H9 (cell line): ENCODE data around the gene AGK. TPM values are rescaled to one million over a fixed set of nuclear protein-coding genes. Genes with fewer than 3 reads are reported as not detected.

Experiments used
- DNase-seq: peaks from one replicate; pipeline ENCODE4 v3.0.0-alpha.2; 2017
- H2AFZ ChIP-seq: one replicate; pipeline ENCODE4 v1.6.1; 2013; ENCODE audit warnings: mild to moderate bottlenecking, low read length, control low read depth, moderate library complexity
- H2AK5ac ChIP-seq: 2 replicates; pipeline ENCODE4 v1.6.1; 2013; ENCODE audit warnings: low read length, control low read depth, mixed read lengths; ENCODE audit not compliant: insufficient read length
- H2BK120ac ChIP-seq: one replicate; pipeline ENCODE4 v1.6.1; 2013; ENCODE audit warnings: low read depth, mild to moderate bottlenecking, low read length, control low read depth, inconsistent platforms; ENCODE audit not compliant: poor library complexity, severe bottlenecking
- H2BK12ac ChIP-seq: 2 replicates; pipeline ENCODE4 v1.6.1; 2013; ENCODE audit warnings: low read length, control low read depth, mixed read lengths, low read depth; ENCODE audit not compliant: insufficient read length
- H2BK15ac ChIP-seq: 2 replicates; pipeline ENCODE4 v1.6.1; 2013; ENCODE audit warnings: low read depth, low read length, control low read depth
- H2BK20ac ChIP-seq: one replicate; pipeline ENCODE4 v1.6.1; 2013; ENCODE audit warnings: low read depth, mild to moderate bottlenecking, low read length, control low read depth, inconsistent platforms; ENCODE audit not compliant: poor library complexity, severe bottlenecking
- H2BK5ac ChIP-seq: 2 replicates; pipeline ENCODE4 v1.6.1; 2013; ENCODE audit warnings: low read length, control low read depth, mixed read lengths; ENCODE audit not compliant: insufficient read length
- H3K14ac ChIP-seq: 2 replicates; pipeline ENCODE4 v1.6.1; 2013; ENCODE audit warnings: low read length, control low read depth; ENCODE audit not compliant: insufficient read depth
- H3K18ac ChIP-seq: 2 replicates; pipeline ENCODE4 v1.6.1; 2013; ENCODE audit warnings: low read depth, mild to moderate bottlenecking, mixed read lengths, low read length, control low read depth; ENCODE audit not compliant: insufficient read length
- H3K23ac ChIP-seq: 2 replicates; pipeline ENCODE4 v1.6.1; 2013; ENCODE audit warnings: low read length, control low read depth, mixed read lengths, low read depth; ENCODE audit not compliant: insufficient read length
- H3K23me2 ChIP-seq: 2 replicates; pipeline ENCODE4 v1.6.1; 2013; ENCODE audit warnings: low read depth, mild to moderate bottlenecking, mixed read lengths, low read length, control low read depth; ENCODE audit not compliant: insufficient read length, poor library complexity, severe bottlenecking
- H3K27ac ChIP-seq: 2 replicates; pipeline ENCODE4 v1.5.1; 2013; ENCODE audit warnings: low read length, control low read depth, mixed read lengths, low read depth; ENCODE audit not compliant: insufficient read length
- H3K27me3 ChIP-seq: 2 replicates; pipeline ENCODE4 v1.6.1; 2013; ENCODE audit warnings: low read length, control low read depth, inconsistent platforms; ENCODE audit not compliant: insufficient read depth
- H3K4ac ChIP-seq: 2 replicates; pipeline ENCODE4 v1.6.1; 2013; ENCODE audit warnings: low read depth, mild to moderate bottlenecking, control low read depth, inconsistent platforms, low read length, moderate library complexity
- H3K4me1 ChIP-seq: 2 replicates; pipeline ENCODE4 v1.6.1; 2013; ENCODE audit warnings: low read length, control low read depth, inconsistent platforms; ENCODE audit not compliant: insufficient read depth
- H3K4me2 ChIP-seq: 2 replicates; pipeline ENCODE4 v1.6.1; 2013; ENCODE audit warnings: low read length, control low read depth, mixed read lengths; ENCODE audit not compliant: insufficient read length, insufficient read depth
- H3K56ac ChIP-seq: 2 replicates; pipeline ENCODE4 v1.6.1; 2013; ENCODE audit warnings: low read depth, mild to moderate bottlenecking, mixed read lengths, low read length, control low read depth; ENCODE audit not compliant: insufficient read length
- H3K79me1 ChIP-seq: 2 replicates; pipeline ENCODE4 v1.6.1; 2013; ENCODE audit warnings: low read depth, mild to moderate bottlenecking, moderate library complexity, low read length, control low read depth, inconsistent platforms; ENCODE audit not compliant: insufficient read depth, poor library complexity, severe bottlenecking
- H3K79me2 ChIP-seq: 2 replicates; pipeline ENCODE4 v1.6.1; 2013; ENCODE audit warnings: low read length, control low read depth, inconsistent platforms; ENCODE audit not compliant: insufficient read depth
- H3K9ac ChIP-seq: 2 replicates; pipeline ENCODE4 v1.6.1; 2013; ENCODE audit warnings: low read length, control low read depth, mixed read lengths; ENCODE audit not compliant: insufficient read length; ENCODE audit errors: extremely low read depth
- H3K9me3 ChIP-seq: one replicate; pipeline ENCODE4 v1.6.1; 2013; ENCODE audit warnings: low read depth, low read length, inconsistent platforms; ENCODE audit not compliant: control insufficient read depth
- H3T11ph ChIP-seq: one replicate; pipeline ENCODE4 v1.6.1; 2013; ENCODE audit warnings: mild to moderate bottlenecking, low read length, control low read depth, inconsistent platforms
- H4K20me1 ChIP-seq: one replicate; pipeline ENCODE4 v1.6.1; 2013; ENCODE audit not compliant: control insufficient read depth, insufficient read length, insufficient read depth
- H4K5ac ChIP-seq: 2 replicates; pipeline ENCODE4 v1.6.1; 2013; ENCODE audit warnings: low read depth, mild to moderate bottlenecking, mixed read lengths, low read length, control low read depth; ENCODE audit not compliant: insufficient read length
- H4K8ac ChIP-seq: replicated peaks from 2 replicates; pipeline ENCODE4 v1.6.1; 2013; ENCODE audit warnings: low read length, control low read depth, mixed read lengths, low read depth; ENCODE audit not compliant: insufficient read length
- H4K91ac ChIP-seq: 2 replicates; pipeline ENCODE4 v1.6.1; 2013; ENCODE audit warnings: low read depth, mild to moderate bottlenecking, moderate library complexity, mixed read lengths, low read length, control low read depth; ENCODE audit not compliant: insufficient read length
- H3K27ac Mint-ChIP-seq, 3 experiments: 2 replicates in 2 of 3; 3 replicates in 1 of 3; pipeline ENCODE4 v1.8.0; 2020 to 2021; ENCODE audit warnings: mixed read lengths in 3 of 3, mild to moderate bottlenecking in 1 of 3, moderate library complexity in 1 of 3
- H3K27me3 Mint-ChIP-seq: 2 replicates; pipeline ENCODE4 v1.8.0; 2021; ENCODE audit warnings: low read depth, mild to moderate bottlenecking, moderate library complexity, mixed read lengths
- H3K36me3 Mint-ChIP-seq, 3 experiments: 2 replicates in 2 of 3; 3 replicates in 1 of 3; pipeline ENCODE4 v1.8.0; 2020 to 2021; ENCODE audit warnings: low read depth in 3 of 3, mixed read lengths in 3 of 3; ENCODE audit not compliant: insufficient read depth in 1 of 3
- H3K4me1 Mint-ChIP-seq, 2 experiments: 2 replicates each; pipeline ENCODE4 v1.8.0; 2020; ENCODE audit warnings: mixed read lengths in 2 of 2
- H3K4me3 Mint-ChIP-seq, 2 experiments: 2 replicates in 1 of 2; 3 replicates in 1 of 2; pipeline ENCODE4 v1.8.0; 2020 to 2021; ENCODE audit warnings: mild to moderate bottlenecking in 2 of 2, mixed read lengths in 2 of 2, moderate library complexity in 1 of 2
- H3K9me3 Mint-ChIP-seq, 2 experiments: 2 replicates in 1 of 2; 3 replicates in 1 of 2; pipeline ENCODE4 v1.8.0; 2020; ENCODE audit warnings: mild to moderate bottlenecking in 2 of 2, mixed read lengths in 2 of 2, moderate library complexity in 1 of 2
- WGBS: extraction: QIAGEN DNeasy Blood & Tissue Kit; methylation state at CpG from one replicate; pipeline ENCODE4 v1.1.7; 2013; ENCODE audit warnings: missing lambda C conversion rate, low lambda C conversion rate, mixed read lengths; ENCODE audit not compliant: insufficient read length; ENCODE audit errors: extremely low coverage; 5-methylcytosine and 5-hydroxymethylcytosine counted together
- total RNA-seq: library from RNA; stranded (reverse); gene quantifications from 2 replicates; pipeline ENCODE4 v1.2.1, GENCODE V29; 2021
- TF ChIP-seq, protein P1 (sequence below): fragments of 200-600 bp; sonication (generic); conservative IDR thresholded peaks from 3 replicates; pipeline ENCODE4 v1.8.0; 2021; ENCODE audit warnings: antibody characterized with exemption, mild to moderate bottlenecking

Gene AGK
- total RNA-seq, 1 experiment from 2014 or later, result 35.1 TPM

DNA sequence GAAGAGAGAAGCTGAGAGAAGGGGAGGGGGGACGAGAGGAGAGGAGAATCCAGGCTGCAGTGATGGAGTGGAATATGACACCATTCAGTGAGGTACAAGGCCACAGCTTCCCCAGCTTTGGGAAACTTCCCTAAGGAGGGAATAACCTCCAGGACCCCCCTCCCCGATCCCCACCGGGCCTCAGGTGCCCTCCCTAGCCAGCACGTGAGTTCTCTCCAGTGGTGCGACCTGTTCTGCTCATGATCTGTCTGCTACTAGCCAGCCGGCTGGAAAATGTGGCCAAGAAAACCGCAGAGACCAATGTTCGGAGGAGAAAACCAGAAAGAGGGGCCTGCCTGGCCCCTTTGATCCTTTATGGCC is 39.9 kb upstream of the AGK start:
- no CpG with 5 or more reads among the region's 8 CpGs for WGBS
- Histone ChIP-seq H3K27me3 (no peaks in the 10 kb centered on the region; the same call in 1 of the 2 replicates), H4K20me1 (no peaks in the 10 kb centered on the region), H2AFZ (no peak overlapping the region), H3K4ac (no peak overlapping the region), H3K23me2 (peaks cover 11% of the 10 kb centered on the region), H3K56ac (no peak overlapping the region), H2BK120ac (no peak overlapping the region), H2BK5ac (no peak overlapping the region), H3K4me2 (peak overlapping the region; percentile 73), H3K14ac (peak overlapping the region; percentile 79; the same call in 1 of the 2 replicates), H2BK15ac (no peak overlapping the region), H3K4me1 (peaks cover 4% of the 10 kb centered on the region; the same call in 1 of the 2 replicates), H3K9ac (no peak overlapping the region), H3K9me3 (peaks cover 6% of the 10 kb centered on the region), H4K5ac (no peak overlapping the region), H2AK5ac (no peak overlapping the region), H3K27ac (no peak overlapping the region), H2BK20ac (no peak overlapping the region), H2BK12ac (no peak overlapping the region), H3K23ac (no peak overlapping the region), H3K18ac (peak overlapping the region; percentile 56), H3K79me1 (no peaks in the 10 kb centered on the region), H3T11ph (no peak overlapping the region), H4K91ac (no peak overlapping the region), H4K8ac (no peak overlapping the region), H3K79me2 (no peaks in the 10 kb centered on the region)
- peak overlapping the region; percentile 76 to 80 for H3K4me3 Mint-ChIP-seq
- TF ChIP-seq, protein P1, sequence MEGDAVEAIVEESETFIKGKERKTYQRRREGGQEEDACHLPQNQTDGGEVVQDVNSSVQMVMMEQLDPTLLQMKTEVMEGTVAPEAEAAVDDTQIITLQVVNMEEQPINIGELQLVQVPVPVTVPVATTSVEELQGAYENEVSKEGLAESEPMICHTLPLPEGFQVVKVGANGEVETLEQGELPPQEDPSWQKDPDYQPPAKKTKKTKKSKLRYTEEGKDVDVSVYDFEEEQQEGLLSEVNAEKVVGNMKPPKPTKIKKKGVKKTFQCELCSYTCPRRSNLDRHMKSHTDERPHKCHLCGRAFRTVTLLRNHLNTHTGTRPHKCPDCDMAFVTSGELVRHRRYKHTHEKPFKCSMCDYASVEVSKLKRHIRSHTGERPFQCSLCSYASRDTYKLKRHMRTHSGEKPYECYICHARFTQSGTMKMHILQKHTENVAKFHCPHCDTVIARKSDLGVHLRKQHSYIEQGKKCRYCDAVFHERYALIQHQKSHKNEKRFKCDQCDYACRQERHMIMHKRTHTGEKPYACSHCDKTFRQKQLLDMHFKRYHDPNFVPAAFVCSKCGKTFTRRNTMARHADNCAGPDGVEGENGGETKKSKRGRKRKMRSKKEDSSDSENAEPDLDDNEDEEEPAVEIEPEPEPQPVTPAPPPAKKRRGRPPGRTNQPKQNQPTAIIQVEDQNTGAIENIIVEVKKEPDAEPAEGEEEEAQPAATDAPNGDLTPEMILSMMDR, result no peak
- peaks cover 25 to 35% (median 34%) of the 10 kb centered on the region in 3 experiments for H3K36me3 Mint-ChIP-seq
- peaks cover 15 to 19% of the 10 kb centered on the region in 2 experiments for H3K9me3 Mint-ChIP-seq
- peak; percentile 52 for DNase-seq
- H3K4me1 Mint-ChIP-seq, result peaks cover 16 to 19% of the 10 kb centered on the region in 2 experiments
- H3K27ac Mint-ChIP-seq, result peak overlapping the region in 1 of 3 experiments; percentile 65; a peak in 1 of 7 replicates
- H3K27me3 Mint-ChIP-seq, result peaks cover 18% of the 10 kb centered on the region
